Esophagus squamous epithelium (tissue), 4 donors: ENCODE results near the gene FRMD4A.

Source experiments
- CTCF ChIP-seq, 6 experiments: fragments of 450-650 bp in 4 of 6; fragments of 200-600 bp in 2 of 6; sonication (generic) in 2 of 6; IDR thresholded peaks; one replicate each; pipeline ENCODE4 v1.5.1; 2016 to 2019; ENCODE audit warnings: antibody characterized with exemption in 6 of 6, mild to moderate bottlenecking in 4 of 6, moderate library complexity in 4 of 6
- POLR2A ChIP-seq, 4 donors: fragments of 450-650 bp; IDR thresholded peaks; one replicate each; pipeline ENCODE4 v1.6.1; 2017; ENCODE audit warnings: antibody characterized with exemption in 4 of 4, mild to moderate bottlenecking in 4 of 4, moderate library complexity in 3 of 4

- TF ChIP-seq CTCF (IDR thresholded peaks at IDR 0.05) = no peak
- TF ChIP-seq POLR2A (IDR thresholded peaks at IDR 0.05) = no peak
Measured at GRCh38 chr10:14360515-14360914, 29.8 kb upstream of the FRMD4A start.
